Superior temporal gyrus (tissue), 1 donor: ENCODE measurements around the gene TOR4A.
"Not testable (repeated sequence)": the region's sequence is repeated elsewhere in the genome, so short reads cannot be mapped to it uniquely, and the experiment has no call there.

Source experiments
- DNase-seq: peaks from one replicate; pipeline ENCODE4 v3.0.0-alpha.2; 2016; ENCODE audit errors: extremely low spot score

TOR4A gene

GRCh38 chr9:137317718-137318511 is 40.4 kb downstream of the TOR4A start:
- no peak for DNase-seq

- DNase-seq: no peak
Measured at GRCh38 chr9:137318602-137319001, 41.1 kb downstream of the TOR4A start.

- DNase-seq: peak; percentile 19
Measured at GRCh38 chr9:137319011-137319738, 41.6 kb downstream of the TOR4A start.

- DNase-seq: no peak
Measured at GRCh38 chr9:137319739-137320551, 42.4 kb downstream of the TOR4A start.

GRCh38 chr9:137320555-137321384 is 43.2 kb downstream of the TOR4A start:
- DNase-seq: no peak

GRCh38 chr9:137321726-137322361 is 44.3 kb downstream of the TOR4A start:
- DNase-seq: no peak

GRCh38 chr9:137323531-137324331 is 46.2 kb downstream of the TOR4A start:
- DNase-seq: no peak

GRCh38 chr9:137325124-137325523 is 47.6 kb downstream of the TOR4A start:
- no peak for DNase-seq

- DNase-seq: no peak
Measured at GRCh38 chr9:137325799-137326198, 48.3 kb downstream of the TOR4A start.

- no peak for DNase-seq
Measured at GRCh38 chr9:137326445-137327065, 49.0 kb downstream of the TOR4A start.

- DNase-seq: peak; percentile 23
Measured at GRCh38 chr9:137327641-137328550, 50.4 kb downstream of the TOR4A start.

- not testable (repeated sequence) for DNase-seq
Measured at GRCh38 chr9:137329590-137329989, 52.1 kb downstream of the TOR4A start.

- DNase-seq: no peak
Measured at GRCh38 chr9:137330689-137331088, 53.2 kb downstream of the TOR4A start.

- no peak for DNase-seq
Measured at GRCh38 chr9:137331929-137332328, 54.4 kb downstream of the TOR4A start.
